Astrocyte (in vitro differentiated cells and primary cell): Measurements from ENCODE around the gene WDPCP. TPM values are rescaled to one million over a fixed set of nuclear protein-coding genes. Genes with fewer than 3 reads are reported as not detected.
A peak's percentile ranks its signal among the peaks of the same experiment; 100 is the strongest.

Experiments
- DNase-seq: peaks from one replicate; pipeline ENCODE4 v3.0.0-alpha.2; 2010; ENCODE audit warnings: low read depth
- FAIRE-seq: peaks from 2 replicates; lab custom pipeline; 2011; peaks lifted over from hg19 to GRCh38; lab: Jason Lieb, UNC
- H2AFZ ChIP-seq: 2 replicates; pipeline ENCODE4 v1.6.0; 2012; ENCODE audit warnings: low read depth, low read length, inconsistent platforms
- H3K27ac ChIP-seq: 2 replicates; pipeline ENCODE4 v1.5.1; 2011; ENCODE audit warnings: low read depth, low read length, inconsistent platforms
- H3K27me3 ChIP-seq: 2 replicates; pipeline ENCODE4 v1.6.0; 2011; ENCODE audit warnings: low read length, inconsistent platforms; ENCODE audit not compliant: insufficient read depth
- H3K36me3 ChIP-seq: 2 replicates; pipeline ENCODE4 v1.5.1; 2011; ENCODE audit warnings: low read length, inconsistent platforms; ENCODE audit not compliant: insufficient read depth
- H3K4me1 ChIP-seq: 2 replicates; pipeline ENCODE4 v1.5.1; 2011; ENCODE audit warnings: low read length, inconsistent platforms; ENCODE audit not compliant: insufficient read depth
- H3K4me2 ChIP-seq: 2 replicates; pipeline ENCODE4 v1.6.0; 2012; ENCODE audit warnings: low read length, inconsistent platforms
- H3K4me3 ChIP-seq: 2 replicates; pipeline ENCODE4 v1.5.1; 2011; ENCODE audit warnings: low read depth, mild to moderate bottlenecking, low read length, inconsistent platforms; ENCODE audit not compliant: insufficient read depth
- H3K79me2 ChIP-seq: 2 replicates; pipeline ENCODE4 v1.6.0; 2012; ENCODE audit warnings: mild to moderate bottlenecking, low read length, inconsistent platforms; ENCODE audit not compliant: insufficient read depth
- H3K9ac ChIP-seq: 2 replicates; pipeline ENCODE4 v1.6.0; 2012; ENCODE audit warnings: mild to moderate bottlenecking, low read length, inconsistent platforms
- H3K9me3 ChIP-seq: 2 replicates; pipeline ENCODE4 v1.5.1; 2012; ENCODE audit warnings: low read depth, mild to moderate bottlenecking, low read length, inconsistent platforms; ENCODE audit not compliant: insufficient read depth
- H4K20me1 ChIP-seq: 2 replicates; pipeline ENCODE4 v1.6.0; 2012; ENCODE audit warnings: low read length, inconsistent platforms; ENCODE audit not compliant: insufficient read depth
- H3K27ac Mint-ChIP-seq: one replicate; pipeline ENCODE4 v1.8.0; 2021; ENCODE audit warnings: mild to moderate bottlenecking, mixed read lengths; ENCODE audit not compliant: unreplicated experiment
- H3K27me3 Mint-ChIP-seq: one replicate; pipeline ENCODE4 v1.8.0; 2021; ENCODE audit warnings: low read depth, mixed read lengths; ENCODE audit not compliant: unreplicated experiment
- H3K36me3 Mint-ChIP-seq: one replicate; pipeline ENCODE4 v1.8.0; 2021; ENCODE audit warnings: low read depth, mixed read lengths; ENCODE audit not compliant: unreplicated experiment
- H3K4me1 Mint-ChIP-seq: one replicate; pipeline ENCODE4 v1.8.0; 2021; ENCODE audit warnings: low read depth, mixed read lengths; ENCODE audit not compliant: unreplicated experiment
- H3K4me3 Mint-ChIP-seq: one replicate; pipeline ENCODE4 v1.8.0; 2021; ENCODE audit warnings: mild to moderate bottlenecking, moderate library complexity, mixed read lengths; ENCODE audit not compliant: unreplicated experiment
- H3K9me3 Mint-ChIP-seq: one replicate; pipeline ENCODE4 v1.8.0; 2021; ENCODE audit warnings: mild to moderate bottlenecking, mixed read lengths; ENCODE audit not compliant: unreplicated experiment
- EZH2 ChIP-seq: IDR thresholded peaks from 2 replicates; pipeline ENCODE4 v1.6.1; 2012; ENCODE audit warnings: mild to moderate bottlenecking, low read length, inconsistent platforms; ENCODE audit not compliant: insufficient read depth
- total RNA-seq: library from RNA; stranded (reverse); gene quantifications from 2 replicates; pipeline ENCODE4 v1.2.1, GENCODE V29; 2021
- TF ChIP-seq, protein P1 (sequence below): IDR thresholded peaks from 2 replicates; pipeline ENCODE4 v1.5.1; 2011; ENCODE audit warnings: low read depth, mild to moderate bottlenecking, inconsistent platforms, low read length, moderate library complexity; ENCODE audit not compliant: insufficient read depth

WDPCP gene
- total RNA-seq, 1 donor from 2014 or later = 15.1 TPM

DNA sequence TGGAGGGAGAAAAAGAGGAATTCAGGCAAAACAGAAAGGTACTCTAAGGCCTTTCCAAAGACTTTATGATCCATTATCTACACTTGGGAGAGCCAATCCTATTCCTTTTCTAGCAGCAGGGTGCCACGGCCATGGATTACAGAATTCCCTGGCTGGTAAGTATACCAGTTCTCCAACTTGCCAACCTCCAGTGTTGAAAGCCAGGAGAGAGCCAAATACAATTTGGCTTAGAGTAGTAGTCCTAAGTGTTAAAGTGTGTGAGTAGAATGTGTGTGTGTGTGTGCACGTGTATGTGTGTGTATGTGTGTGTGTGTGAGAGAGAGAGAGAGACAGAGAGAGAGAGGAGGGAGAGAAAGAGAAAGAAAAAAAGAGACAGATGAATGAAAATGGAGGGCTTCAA lies 43.3 kb downstream of the WDPCP start:
- no peak overlapping the region for H2AFZ ChIP-seq
- H3K4me1 ChIP-seq = no peaks in the 10 kb centered on the region
- no peak overlapping the region for H3K9ac ChIP-seq
- no peaks in the 10 kb centered on the region for H3K27me3 ChIP-seq
- TF ChIP-seq EZH2 = no peak
- FAIRE-seq (no peak), DNase-seq (no peak)
- H3K9me3 Mint-ChIP-seq = no peaks in the 10 kb centered on the region
- H3K9me3 ChIP-seq = no peaks in the 10 kb centered on the region
- H3K36me3 ChIP-seq = no peaks in the 10 kb centered on the region
- no peak overlapping the region for H3K27ac Mint-ChIP-seq
- no peaks in the 10 kb centered on the region for H3K79me2 ChIP-seq
- H4K20me1 ChIP-seq = peaks cover 5% of the 10 kb centered on the region
- no peak overlapping the region for H3K4me2 ChIP-seq
- H3K36me3 Mint-ChIP-seq = no peaks in the 10 kb centered on the region
- H3K4me3 Mint-ChIP-seq = no peak overlapping the region
- no peaks in the 10 kb centered on the region for H3K4me1 Mint-ChIP-seq
- H3K4me3 ChIP-seq = no peak overlapping the region
- H3K27ac ChIP-seq = no peak overlapping the region
- H3K27me3 Mint-ChIP-seq = no peaks in the 10 kb centered on the region

DNA sequence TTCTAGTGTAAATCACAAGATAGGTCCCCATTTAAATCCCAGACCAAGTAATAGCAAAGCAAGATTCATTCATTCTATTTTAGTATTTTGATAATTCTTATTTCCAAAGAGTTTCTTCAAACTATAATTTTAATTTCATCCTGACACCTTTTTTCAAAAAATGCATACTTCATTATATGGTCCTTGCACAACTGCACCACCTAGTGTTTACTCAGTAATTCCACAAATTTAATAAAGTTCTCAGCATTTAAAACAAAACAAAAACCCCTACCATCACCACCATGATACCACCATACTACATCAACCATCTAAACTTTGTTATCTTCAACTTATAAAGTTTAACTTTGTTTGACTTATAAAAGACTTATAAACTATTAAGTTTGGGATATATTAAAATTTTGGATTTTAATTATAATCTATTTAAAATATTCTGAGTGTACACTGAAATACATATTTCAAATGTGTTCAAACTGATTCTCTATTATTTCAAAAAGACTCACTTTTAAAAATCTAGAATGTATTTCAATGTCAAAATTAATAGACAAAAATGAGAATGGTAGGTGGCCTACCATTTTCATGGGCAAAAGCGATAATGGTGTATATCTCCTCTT lies 44.2 kb downstream of the WDPCP start:
- Histone ChIP-seq H3K4me3 (no peak overlapping the region), H3K4me2 (no peak overlapping the region), H3K4me1 (no peaks in the 10 kb centered on the region), H3K27ac (no peak overlapping the region), H3K9me3 (no peaks in the 10 kb centered on the region), H3K9ac (no peak overlapping the region), H3K27me3 (no peaks in the 10 kb centered on the region), H3K79me2 (no peaks in the 10 kb centered on the region), H4K20me1 (peaks cover 5% of the 10 kb centered on the region), H3K36me3 (no peaks in the 10 kb centered on the region), H2AFZ (no peak overlapping the region)
- no peaks in the 10 kb centered on the region for H3K36me3 Mint-ChIP-seq
- no peaks in the 10 kb centered on the region for H3K9me3 Mint-ChIP-seq
- no peak overlapping the region for H3K27ac Mint-ChIP-seq
- no peak overlapping the region for H3K4me3 Mint-ChIP-seq
- H3K27me3 Mint-ChIP-seq = no peaks in the 10 kb centered on the region
- FAIRE-seq (no peak), DNase-seq (no peak)
- no peaks in the 10 kb centered on the region for H3K4me1 Mint-ChIP-seq
- TF ChIP-seq, protein P1, sequence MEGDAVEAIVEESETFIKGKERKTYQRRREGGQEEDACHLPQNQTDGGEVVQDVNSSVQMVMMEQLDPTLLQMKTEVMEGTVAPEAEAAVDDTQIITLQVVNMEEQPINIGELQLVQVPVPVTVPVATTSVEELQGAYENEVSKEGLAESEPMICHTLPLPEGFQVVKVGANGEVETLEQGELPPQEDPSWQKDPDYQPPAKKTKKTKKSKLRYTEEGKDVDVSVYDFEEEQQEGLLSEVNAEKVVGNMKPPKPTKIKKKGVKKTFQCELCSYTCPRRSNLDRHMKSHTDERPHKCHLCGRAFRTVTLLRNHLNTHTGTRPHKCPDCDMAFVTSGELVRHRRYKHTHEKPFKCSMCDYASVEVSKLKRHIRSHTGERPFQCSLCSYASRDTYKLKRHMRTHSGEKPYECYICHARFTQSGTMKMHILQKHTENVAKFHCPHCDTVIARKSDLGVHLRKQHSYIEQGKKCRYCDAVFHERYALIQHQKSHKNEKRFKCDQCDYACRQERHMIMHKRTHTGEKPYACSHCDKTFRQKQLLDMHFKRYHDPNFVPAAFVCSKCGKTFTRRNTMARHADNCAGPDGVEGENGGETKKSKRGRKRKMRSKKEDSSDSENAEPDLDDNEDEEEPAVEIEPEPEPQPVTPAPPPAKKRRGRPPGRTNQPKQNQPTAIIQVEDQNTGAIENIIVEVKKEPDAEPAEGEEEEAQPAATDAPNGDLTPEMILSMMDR = peak; percentile 38
- TF ChIP-seq EZH2 = no peak

DNA sequence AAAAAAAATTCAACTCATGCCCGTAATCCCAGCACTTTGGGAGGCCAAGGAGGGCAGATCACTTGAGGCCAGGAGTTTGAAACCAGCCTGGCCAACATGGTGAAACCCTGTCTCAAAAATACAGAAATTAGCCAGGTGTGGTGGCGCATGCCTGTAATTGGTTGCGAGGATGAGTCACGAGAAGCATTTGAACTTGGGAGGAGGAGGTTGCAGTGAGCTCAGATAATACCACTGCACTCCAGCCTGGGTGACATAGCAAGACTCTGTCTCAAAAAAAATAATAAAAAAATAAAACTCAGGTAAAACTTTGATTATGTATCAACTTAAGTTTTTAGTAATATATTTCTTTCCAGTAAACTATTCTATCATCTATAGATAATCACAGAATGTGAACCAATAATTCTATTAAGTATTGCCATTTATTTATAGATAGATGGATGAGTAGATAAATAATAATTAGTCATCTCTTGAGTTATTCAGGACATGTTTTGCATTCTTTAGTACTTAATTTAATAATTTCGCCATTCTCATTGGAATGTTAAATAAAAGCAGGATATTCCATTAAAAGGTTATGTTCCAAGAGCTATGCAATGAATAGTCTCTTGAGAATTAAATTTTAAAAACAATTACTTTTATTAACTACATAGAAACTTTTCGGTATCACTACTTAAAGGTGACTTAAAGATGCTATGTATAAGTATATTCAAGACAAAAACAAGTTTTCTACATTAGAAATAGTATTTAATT lies 48.7 kb downstream of the WDPCP start:
- Mint-ChIP-seq H3K27me3 (no peaks in the 10 kb centered on the region), H3K27ac (no peak overlapping the region), H3K9me3 (peaks cover 9% of the 10 kb centered on the region), H3K36me3 (no peaks in the 10 kb centered on the region), H3K4me1 (peaks cover 6% of the 10 kb centered on the region), H3K4me3 (no peak overlapping the region)
- Histone ChIP-seq H3K27me3 (no peaks in the 10 kb centered on the region), H3K36me3 (no peaks in the 10 kb centered on the region), H3K79me2 (no peaks in the 10 kb centered on the region), H3K4me1 (no peaks in the 10 kb centered on the region), H3K27ac (no peak overlapping the region), H4K20me1 (peaks cover 5% of the 10 kb centered on the region), H3K4me2 (no peak overlapping the region), H2AFZ (no peak overlapping the region), H3K4me3 (no peak overlapping the region), H3K9me3 (no peaks in the 10 kb centered on the region), H3K9ac (no peak overlapping the region)
- FAIRE-seq (no peak), DNase-seq (no peak)
- no peak for TF ChIP-seq EZH2
- TF ChIP-seq, protein P1 = no peak
